K562 (cell line): Measurements from ENCODE around the gene EML1. TPM values are rescaled to one million over a fixed set of nuclear protein-coding genes. Genes with fewer than 3 reads are reported as not detected.

ENCODE experiments used
- ATAC-seq: fragments of 200-7000 bp; cut with Tn5 transposase; 3 replicates; pipeline ENCODE4 v1.9.1; 2020; ENCODE audit warnings: moderate library complexity
- BruUV-seq: library from RNA; stranded (reverse); fragments of 400-500 nt; replicated peaks from 2 replicates; lab custom pipeline; 2021; lab: Mats Ljungman, UMichigan
- CTCF ChIA-PET: fragments of 300-600 bp; formaldehyde crosslinking; extraction: SDS; loops from one replicate; lab custom pipeline; 2021; ENCODE audit warnings: low intra/inter-chr PET ratio; lab: Yijun Ruan, JAX
- POLR2A ChIA-PET: fragments of 300-600, 350-650 bp; sonication (Branson Sonifier 250); formaldehyde crosslinking; extraction: SDS; loops from one replicate; lab custom pipeline; 2021; ENCODE audit warnings: antibody characterized with exemption, inconsistent platforms; lab: Yijun Ruan, JAX
- DNase-seq, 4 experiments: peaks; one replicate each; pipeline versions ENCODE4 v3.0.0 to v3.0.0-alpha.2; 2011 to 2018; ENCODE audit warnings: low spot score in 3 of 4, mixed read lengths in 3 of 4; ENCODE audit errors: extremely low read depth in 1 of 4
- FAIRE-seq: peaks from 2 replicates; lab custom pipeline; 2011; peaks lifted over from hg19 to GRCh38; lab: Jason Lieb, UNC
- H2AFZ ChIP-seq: 2 replicates; pipeline ENCODE4 v1.6.0; 2011; ENCODE audit warnings: low read depth, low read length, control low read depth, inconsistent platforms
- H3K27ac ChIP-seq: fragments of 200-600 bp; 3 replicates; pipeline ENCODE4 v1.8.0; 2011; ENCODE audit warnings: low read depth, mild to moderate bottlenecking, control low read depth, inconsistent platforms, low read length, moderate library complexity, mixed read lengths; ENCODE audit errors: extremely low read depth
- H3K27me3 ChIP-seq, 2 experiments: fragments of 300-600 bp in 1 of 2; 2 replicates in 1 of 2; 3 replicates in 1 of 2; pipeline versions ENCODE4 v1.6.0 to v1.8.0; 2011; ENCODE audit warnings: inconsistent platforms in 2 of 2, low read length in 2 of 2, mild to moderate bottlenecking in 1 of 2, mixed read lengths in 1 of 2, moderate library complexity in 1 of 2; ENCODE audit not compliant: control insufficient read depth in 2 of 2, insufficient read depth in 2 of 2
- H3K36me3 ChIP-seq: fragments of 300-600 bp; 3 replicates; pipeline ENCODE4 v1.8.0; 2011; ENCODE audit warnings: mild to moderate bottlenecking, low read length, inconsistent platforms; ENCODE audit not compliant: control insufficient read depth, insufficient read depth
- H3K4me1 ChIP-seq, 2 experiments: fragments of 200-600 bp in 1 of 2; replicated peaks in 1 of 2; 2 replicates in 1 of 2; 3 replicates in 1 of 2; pipeline versions ENCODE4 v1.5.1 to v1.8.0; 2011; ENCODE audit warnings: inconsistent platforms in 2 of 2, low read length in 2 of 2, mild to moderate bottlenecking in 1 of 2, mixed read lengths in 1 of 2, moderate library complexity in 1 of 2; ENCODE audit not compliant: control insufficient read depth in 2 of 2, insufficient read depth in 2 of 2
- H3K4me2 ChIP-seq: 2 replicates; pipeline ENCODE4 v1.6.1; 2011; ENCODE audit warnings: low read length, control low read depth, inconsistent platforms, mixed read lengths; ENCODE audit not compliant: insufficient read depth
- H3K4me3 ChIP-seq: fragments of 200-600 bp; sonication (generic), shearing (Covaris generic); 2 replicates; pipeline ENCODE4 v1.5.1; 2016; ENCODE audit warnings: control low read depth, inconsistent platforms
- H3K79me2 ChIP-seq: fragments of 200-600 bp; 3 replicates; pipeline ENCODE4 v1.8.0; 2011; ENCODE audit warnings: low read length, inconsistent platforms; ENCODE audit not compliant: control insufficient read depth, insufficient read depth
- H3K9ac ChIP-seq, 2 experiments: 2 replicates each; pipeline versions ENCODE4 v1.6.0 to v1.6.1; 2011; ENCODE audit warnings: low read depth in 2 of 2, low read length in 2 of 2, control low read depth in 1 of 2, inconsistent platforms in 1 of 2, mild to moderate bottlenecking in 1 of 2, mixed read lengths in 1 of 2; ENCODE audit not compliant: insufficient read depth in 1 of 2
- H3K9me1 ChIP-seq: one replicate; pipeline ENCODE4 v1.6.0; 2011; ENCODE audit warnings: inconsistent platforms, mild to moderate bottlenecking, low read length, moderate library complexity; ENCODE audit not compliant: control insufficient read depth, insufficient read depth
- H3K9me3 ChIP-seq: replicated peaks from 2 replicates; pipeline ENCODE4 v1.5.1; 2011; ENCODE audit warnings: low read depth, low read length, inconsistent platforms; ENCODE audit not compliant: control insufficient read depth, insufficient read depth
- H4K20me1 ChIP-seq: replicated peaks from 2 replicates; pipeline ENCODE4 v1.6.1; 2011; ENCODE audit warnings: low read length, inconsistent platforms, mixed read lengths; ENCODE audit not compliant: control insufficient read depth, insufficient read depth
- CBX3 ChIP-seq, 2 experiments: IDR thresholded peaks; 1 replicate in 1 of 2; 2 replicates in 1 of 2; pipeline ENCODE4 v1.6.1; 2012; ENCODE audit warnings: inconsistent platforms in 2 of 2, low read length in 2 of 2, borderline replicate concordance in 1 of 2, control low read depth in 1 of 2
- DEAF1 ChIP-seq: fragments of 450-650 bp; formaldehyde crosslinking; IDR thresholded peaks from 2 replicates; pipeline ENCODE4 v1.4.0; 2020; ENCODE audit warnings: mild to moderate bottlenecking, moderate library complexity
- RBM25 ChIP-seq: fragments of 200-400 bp; formaldehyde crosslinking; IDR thresholded peaks from 2 replicates; pipeline ENCODE4 v1.6.1; 2018; ENCODE audit warnings: low read length, low read depth, moderate library complexity; ENCODE audit not compliant: severe bottlenecking
- SLC30A9 ChIP-seq: fragments of 250-450 bp; sonication (Bioruptor Pico); IDR thresholded peaks from 2 replicates; pipeline ENCODE4 v1.8.0; 2022; ENCODE audit warnings: mild to moderate bottlenecking, moderate library complexity
- TRIM28 ChIP-seq: fragments of 450-650 bp; IDR thresholded peaks from 2 replicates; pipeline ENCODE4 v1.6.1; 2017
- ZFP36 ChIP-seq: fragments of 150-350 bp; IDR thresholded peaks from 2 replicates; pipeline ENCODE4 v1.6.1; 2018; ENCODE audit warnings: low read length, low read depth; ENCODE audit not compliant: partially characterized antibody
- WGBS: fragments of 100-300 bp; shearing (Covaris generic); methylation state at CpG from one replicate; pipeline ENCODE4 v1.1.6; 2016; ENCODE audit warnings: low coverage, mixed read lengths; ENCODE audit not compliant: insufficient coverage; ENCODE audit errors: missing lambda C conversion rate; 5-methylcytosine and 5-hydroxymethylcytosine counted together
- in situ Hi-C: fragments of 300-500 bp; cut with MboI; formaldehyde crosslinking; loops from 4 replicates; pipeline ENCODE4 v1.15.0; 2018; ENCODE audit warnings: inconsistent platforms, mixed read lengths
- intact Hi-C: fragments of 100-400 bp; cut with micrococcal nuclease; formaldehyde crosslinking; loops from 2 replicates; pipeline ENCODE4 v1.14.2; 2022
- polyA plus RNA-seq, 8 experiments: library from polyadenylated mRNA; depleted of rRNA in 4 of 8; stranded (reverse) in 5 of 8; unstranded in 3 of 8; fragments of >200 nt; fragmentation: Nextera tagmentation in 2 of 8; fragmentation: Illumina TruSeq in 1 of 8; extraction: Ambion mirVana in 2 of 8; extraction: Trizol in 1 of 8; gene quantifications; 2 replicates each; pipeline versions ENCODE4 v1.2.1 to v1.2.3, GENCODE V29; 2011 to 2014; ENCODE audit warnings: inconsistent platforms in 1 of 8, missing spikeins in 1 of 8
- total RNA-seq, 7 experiments: library from RNA; depleted of rRNA in 6 of 7; stranded (reverse); fragments of >200 nt in 6 of 7; fragmentation: Illumina TruSeq in 2 of 7; extraction: Trizol in 2 of 7; gene quantifications; 2 replicates each; pipeline versions ENCODE4 v1.2.1 to v1.2.3, GENCODE V29; 2011 to 2021; ENCODE audit warnings: low replicate concordance in 1 of 7
- TF ChIP-seq, protein P1 (sequence below): fragments of 450-650 bp; IDR thresholded peaks from 2 replicates; pipeline ENCODE4 v1.6.1; 2016; ENCODE audit warnings: low read depth
- TF ChIP-seq, protein P2 (sequence below), 2 experiments: fragments of 450-650 bp; IDR thresholded peaks; 2 replicates each; pipeline ENCODE4 v1.6.1; 2016

Gene EML1
- total and polyA plus RNA-seq, 9 of the 15 experiments (the other 6 are each of a cell fraction or from before 2014, with no cell fraction given), result 0.01 to 0.35 (median 0.07) TPM; not detected in 2

DNA sequence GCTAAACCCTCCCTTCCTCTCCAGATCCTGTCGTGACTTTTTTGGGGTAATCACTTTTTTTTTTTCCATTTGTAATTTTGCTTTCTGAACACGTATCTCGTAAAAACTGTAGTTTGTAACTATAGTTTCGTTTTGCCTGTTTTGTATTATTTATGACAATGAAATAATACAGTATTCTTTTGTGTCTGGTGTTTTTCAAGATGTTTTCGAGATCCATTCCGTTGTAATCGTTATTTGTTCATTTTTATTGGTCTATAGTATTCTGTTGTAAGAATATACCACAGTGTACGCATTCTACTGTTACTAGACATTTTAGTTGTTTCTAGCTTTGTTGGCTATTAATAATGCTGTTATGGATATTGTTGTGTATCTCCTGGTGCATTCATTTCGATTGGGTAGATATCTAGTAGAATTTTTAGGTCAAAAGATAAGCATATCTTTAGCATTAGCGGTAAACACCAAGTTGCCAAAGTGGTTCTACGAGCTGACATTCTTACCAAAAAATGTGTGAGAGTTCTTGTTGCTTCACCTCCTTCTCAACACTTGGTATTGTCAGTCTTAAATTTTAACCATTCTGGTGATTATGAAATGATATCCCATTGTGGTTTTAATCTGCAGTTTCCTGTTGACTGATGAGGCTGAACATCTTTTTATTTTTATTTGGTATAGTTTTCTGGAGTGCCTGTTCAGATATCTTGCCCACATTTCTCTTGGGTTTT, 179.7 kb downstream of the EML1 start:
- CTCF ChIA-PET, result no interaction called here
- WGBS, result 4% methylated on average over 11 of the region's 11 CpGs
- no peaks in the 10 kb centered on the region for H3K9me1 ChIP-seq
- H3K27me3 ChIP-seq, result peaks cover 2 to 16% of the 10 kb centered on the region in 2 experiments; a peak in 3 of 5 replicates
- intact Hi-C loops, result loop anchor here (2.0 kb wide), 1 partner anchor 220 kb away; no protein-coding TSS in a partner anchor
- H2AFZ ChIP-seq, result no peak overlapping the region
- TF ChIP-seq ZFP36 (peak; percentile 78), DEAF1 (CRISPR knock-in tag) (no peak), TRIM28 (no peak), CBX3 (IDR thresholded peaks at IDR 0.05; ENCODE audit: borderline replicate concordance in 1 of 2, low read length in 2 of 2) (peak in 1 of 2 experiments; percentile 58; a peak in 1 of 3 replicates), SLC30A9 (no peak), RBM25 (peak; percentile 85)
- TF ChIP-seq, protein P1, sequence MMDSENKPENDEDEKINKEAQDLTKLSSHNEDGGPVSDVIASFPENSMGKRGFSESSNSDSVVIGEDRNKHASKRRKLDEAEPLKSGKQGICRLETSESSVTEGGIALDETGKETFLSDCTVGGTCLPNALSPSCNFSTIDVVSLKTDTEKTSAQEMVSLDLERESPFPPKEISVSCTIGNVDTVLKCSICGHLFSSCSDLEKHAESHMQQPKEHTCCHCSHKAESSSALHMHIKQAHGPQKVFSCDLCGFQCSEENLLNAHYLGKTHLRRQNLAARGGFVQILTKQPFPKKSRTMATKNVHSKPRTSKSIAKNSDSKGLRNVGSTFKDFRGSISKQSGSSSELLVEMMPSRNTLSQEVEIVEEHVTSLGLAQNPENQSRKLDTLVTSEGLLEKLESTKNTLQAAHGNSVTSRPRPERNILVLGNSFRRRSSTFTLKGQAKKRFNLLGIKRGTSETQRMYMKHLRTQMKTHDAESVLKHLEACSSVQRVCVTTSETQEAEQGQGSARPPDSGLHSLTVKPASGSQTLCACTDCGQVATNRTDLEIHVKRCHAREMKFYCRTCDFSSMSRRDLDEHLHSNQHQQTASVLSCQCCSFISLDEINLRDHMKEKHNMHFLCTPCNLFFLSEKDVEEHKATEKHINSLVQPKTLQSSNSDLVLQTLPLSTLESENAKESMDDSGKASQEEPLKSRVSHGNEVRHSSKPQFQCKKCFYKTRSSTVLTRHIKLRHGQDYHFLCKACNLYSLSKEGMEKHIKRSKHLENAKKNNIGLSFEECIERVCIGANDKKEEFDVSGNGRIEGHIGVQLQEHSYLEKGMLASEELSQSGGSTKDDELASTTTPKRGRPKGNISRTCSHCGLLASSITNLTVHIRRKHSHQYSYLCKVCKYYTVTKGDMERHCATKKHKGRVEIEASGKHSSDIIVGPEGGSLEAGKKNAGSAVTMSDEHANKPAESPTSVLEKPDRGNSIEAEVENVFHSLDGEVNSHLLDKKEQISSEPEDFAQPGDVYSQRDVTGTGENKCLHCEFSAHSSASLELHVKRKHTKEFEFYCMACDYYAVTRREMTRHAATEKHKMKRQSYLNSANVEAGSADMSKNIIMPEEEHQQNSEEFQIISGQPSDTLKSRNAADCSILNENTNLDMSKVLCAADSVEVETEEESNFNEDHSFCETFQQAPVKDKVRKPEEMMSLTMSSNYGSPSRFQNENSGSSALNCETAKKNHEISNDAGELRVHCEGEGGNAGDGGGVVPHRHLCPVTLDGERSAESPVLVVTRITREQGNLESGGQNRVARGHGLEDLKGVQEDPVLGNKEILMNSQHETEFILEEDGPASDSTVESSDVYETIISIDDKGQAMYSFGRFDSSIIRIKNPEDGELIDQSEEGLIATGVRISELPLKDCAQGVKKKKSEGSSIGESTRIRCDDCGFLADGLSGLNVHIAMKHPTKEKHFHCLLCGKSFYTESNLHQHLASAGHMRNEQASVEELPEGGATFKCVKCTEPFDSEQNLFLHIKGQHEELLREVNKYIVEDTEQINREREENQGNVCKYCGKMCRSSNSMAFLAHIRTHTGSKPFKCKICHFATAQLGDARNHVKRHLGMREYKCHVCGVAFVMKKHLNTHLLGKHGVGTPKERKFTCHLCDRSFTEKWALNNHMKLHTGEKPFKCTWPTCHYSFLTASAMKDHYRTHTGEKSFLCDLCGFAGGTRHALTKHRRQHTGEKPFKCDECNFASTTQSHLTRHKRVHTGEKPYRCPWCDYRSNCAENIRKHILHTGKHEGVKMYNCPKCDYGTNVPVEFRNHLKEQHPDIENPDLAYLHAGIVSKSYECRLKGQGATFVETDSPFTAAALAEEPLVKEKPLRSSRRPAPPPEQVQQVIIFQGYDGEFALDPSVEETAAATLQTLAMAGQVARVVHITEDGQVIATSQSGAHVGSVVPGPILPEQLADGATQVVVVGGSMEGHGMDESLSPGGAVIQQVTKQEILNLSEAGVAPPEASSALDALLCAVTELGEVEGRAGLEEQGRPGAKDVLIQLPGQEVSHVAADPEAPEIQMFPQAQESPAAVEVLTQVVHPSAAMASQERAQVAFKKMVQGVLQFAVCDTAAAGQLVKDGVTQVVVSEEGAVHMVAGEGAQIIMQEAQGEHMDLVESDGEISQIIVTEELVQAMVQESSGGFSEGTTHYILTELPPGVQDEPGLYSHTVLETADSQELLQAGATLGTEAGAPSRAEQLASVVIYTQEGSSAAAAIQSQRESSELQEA, result peak; percentile 52; the same call in 1 of the 2 replicates
- TF ChIP-seq, protein P2, sequence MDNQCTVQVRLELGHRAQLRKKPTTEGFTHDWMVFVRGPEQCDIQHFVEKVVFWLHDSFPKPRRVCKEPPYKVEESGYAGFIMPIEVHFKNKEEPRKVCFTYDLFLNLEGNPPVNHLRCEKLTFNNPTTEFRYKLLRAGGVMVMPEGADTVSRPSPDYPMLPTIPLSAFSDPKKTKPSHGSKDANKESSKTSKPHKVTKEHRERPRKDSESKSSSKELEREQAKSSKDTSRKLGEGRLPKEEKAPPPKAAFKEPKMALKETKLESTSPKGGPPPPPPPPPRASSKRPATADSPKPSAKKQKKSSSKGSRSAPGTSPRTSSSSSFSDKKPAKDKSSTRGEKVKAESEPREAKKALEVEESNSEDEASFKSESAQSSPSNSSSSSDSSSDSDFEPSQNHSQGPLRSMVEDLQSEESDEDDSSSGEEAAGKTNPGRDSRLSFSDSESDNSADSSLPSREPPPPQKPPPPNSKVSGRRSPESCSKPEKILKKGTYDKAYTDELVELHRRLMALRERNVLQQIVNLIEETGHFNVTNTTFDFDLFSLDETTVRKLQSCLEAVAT (IDR thresholded peaks at IDR 0.05), result 0 out of 4 replicates have a peak, but pooled peaks of 1 of the 2 experiments have one; percentile 35
- TF ChIP-seq, all 486 proteins: peak for 5
- Histone ChIP-seq H3K4me3 (peak overlapping the region; percentile 76), H3K27ac (peak overlapping the region; percentile 71; the same call in 2 of the 3 replicates), H3K9ac (peak overlapping the region; percentile 56 to 95; a peak in 3 of 4 replicates), H4K20me1 (no peaks in the 10 kb centered on the region), H3K36me3 (no peaks in the 10 kb centered on the region), H3K79me2 (peaks cover 48% of the 10 kb centered on the region), H3K9me3 (peaks cover 6% of the 10 kb centered on the region), H3K4me2 (peak overlapping the region; percentile 68), H3K4me1 (peaks cover 0 to 8% of the 10 kb centered on the region in 2 experiments; a peak in 2 of 5 replicates)
- DNase-seq (no peak), FAIRE-seq (peak; percentile 66), ATAC-seq (no peak)
- POLR2A ChIA-PET, result interaction anchor here (1.1 to 1.4 kb wide), 3 partner anchors 9 to 136 kb away, joined by 3 to 5 read pairs (median 5); no protein-coding TSS in a partner anchor
- TSS peak; percentile 59 for BruUV-seq
- in situ Hi-C loops, result no loop called here
